WTC11 (cell line): ENCODE results near the gene SPATA46. TPM values are rescaled to one million over a fixed set of nuclear protein-coding genes. Genes with fewer than 3 reads are reported as not detected.

Source experiments
- ATAC-seq: fragments of 200-7000 bp; cut with Tn5 transposase; 2 replicates; pipeline ENCODE4 v1.10.0; 2021; ENCODE audit warnings: mild to moderate bottlenecking, moderate library complexity
- CTCF ChIA-PET: fragments of 300-600 bp; sonication (Branson Sonifier 250); formaldehyde crosslinking; loops from one replicate; lab custom pipeline; 2021; ENCODE audit warnings: antibody characterized with exemption; lab: Charles Lee
- POLR2A ChIA-PET: fragments of 350-600 bp; sonication (Branson Sonifier 250); formaldehyde crosslinking; loops from one replicate; lab custom pipeline; 2021; ENCODE audit warnings: antibody characterized with exemption; lab: Charles Lee
- DNase-seq: peaks from one replicate; pipeline ENCODE4 v3.0.0; 2021; ENCODE audit warnings: low spot score
- H3K27ac Mint-ChIP-seq: 2 replicates; pipeline ENCODE4 v1.8.0; 2021; ENCODE audit warnings: mixed read lengths
- H3K27me3 Mint-ChIP-seq: 2 replicates; pipeline ENCODE4 v1.8.0; 2021; ENCODE audit warnings: low read depth, mild to moderate bottlenecking, moderate library complexity, mixed read lengths
- H3K36me3 Mint-ChIP-seq: 2 replicates; pipeline ENCODE4 v1.8.0; 2021; ENCODE audit warnings: mixed read lengths
- H3K4me1 Mint-ChIP-seq: 2 replicates; pipeline ENCODE4 v1.8.0; 2022; ENCODE audit warnings: mixed read lengths
- H3K4me3 Mint-ChIP-seq: 2 replicates; pipeline ENCODE4 v1.8.0; 2021; ENCODE audit warnings: mild to moderate bottlenecking, moderate library complexity, mixed read lengths
- H3K9me3 Mint-ChIP-seq: 2 replicates; pipeline ENCODE4 v1.8.0; 2021; ENCODE audit warnings: mixed read lengths
- AR ChIP-seq: fragments of 250-450 bp; sonication (Bioruptor Pico); IDR thresholded peaks from 2 replicates; pipeline ENCODE4 v1.9.0; 2021; ENCODE audit warnings: mild to moderate bottlenecking
- ARID4B ChIP-seq: sonication (generic); formaldehyde crosslinking; IDR thresholded peaks from 2 replicates; pipeline ENCODE4 v1.8.0; 2023; ENCODE audit warnings: missing genetic modification reagents, mild to moderate bottlenecking, borderline replicate concordance
- CBFB ChIP-seq: sonication (generic); formaldehyde crosslinking; IDR thresholded peaks from 2 replicates; pipeline ENCODE4 v1.8.1; 2022; ENCODE audit warnings: mild to moderate bottlenecking, low read depth, missing genetic modification reagents
- CDX4 ChIP-seq: fragments of 250-450 bp; sonication (Bioruptor Pico); IDR thresholded peaks from 2 replicates; pipeline ENCODE4 v1.9.0; 2021; ENCODE audit warnings: moderate library complexity, mild to moderate bottlenecking, inconsistent platforms, borderline replicate concordance
- E2F1 ChIP-seq: sonication (generic); formaldehyde crosslinking; IDR thresholded peaks from 2 replicates; pipeline ENCODE4 v1.8.0; 2022; ENCODE audit warnings: mild to moderate bottlenecking, missing genetic modification reagents
- ETV6 ChIP-seq: sonication (generic); formaldehyde crosslinking; IDR thresholded peaks from 2 replicates; pipeline ENCODE4 v1.8.1; 2022; ENCODE audit warnings: mild to moderate bottlenecking, missing genetic modification reagents
- FOXP1 ChIP-seq: sonication (generic); formaldehyde crosslinking; IDR thresholded peaks from 2 replicates; pipeline ENCODE4 v1.8.0; 2022; ENCODE audit warnings: missing genetic modification reagents, mild to moderate bottlenecking, moderate library complexity, borderline replicate concordance
- FOXP4 ChIP-seq: sonication (generic); formaldehyde crosslinking; IDR thresholded peaks from 2 replicates; pipeline ENCODE4 v1.8.0; 2022; ENCODE audit warnings: mild to moderate bottlenecking, missing genetic modification reagents
- JAZF1 ChIP-seq: fragments of 250-450 bp; sonication (Bioruptor Pico); IDR thresholded peaks from 2 replicates; pipeline ENCODE4 v1.9.0; 2021; ENCODE audit warnings: moderate library complexity, mild to moderate bottlenecking, inconsistent platforms
- JUN ChIP-seq: sonication (generic); formaldehyde crosslinking; IDR thresholded peaks from 2 replicates; pipeline ENCODE4 v1.8.0; 2023; ENCODE audit warnings: mild to moderate bottlenecking, missing genetic modification reagents
- KAT7 ChIP-seq: sonication (generic); formaldehyde crosslinking; IDR thresholded peaks from 2 replicates; pipeline ENCODE4 v1.8.1; 2023; ENCODE audit warnings: missing genetic modification reagents, mild to moderate bottlenecking, borderline replicate concordance
- MLX ChIP-seq: sonication (generic); formaldehyde crosslinking; IDR thresholded peaks from 2 replicates; pipeline ENCODE4 v1.8.1; 2023; ENCODE audit warnings: mild to moderate bottlenecking, missing genetic modification reagents, moderate library complexity
- NFE2L1 ChIP-seq: sonication (generic); formaldehyde crosslinking; IDR thresholded peaks from 2 replicates; pipeline ENCODE4 v1.8.1; 2023; ENCODE audit warnings: missing genetic modification reagents
- PREB ChIP-seq: sonication (generic); formaldehyde crosslinking; IDR thresholded peaks from 2 replicates; pipeline ENCODE4 v1.8.1; 2022; ENCODE audit warnings: mild to moderate bottlenecking, missing genetic modification reagents, moderate library complexity, borderline replicate concordance
- SOX15 ChIP-seq: fragments of 250-450 bp; sonication (Bioruptor Pico); IDR thresholded peaks from 2 replicates; pipeline ENCODE4 v1.9.0; 2021; ENCODE audit warnings: mild to moderate bottlenecking
- SP1 ChIP-seq: sonication (generic); formaldehyde crosslinking; conservative IDR thresholded peaks from 2 replicates; pipeline ENCODE4 v1.8.1; 2022; ENCODE audit warnings: missing genetic modification reagents
- TCF7 ChIP-seq: sonication (generic); formaldehyde crosslinking; IDR thresholded peaks from 2 replicates; pipeline ENCODE4 v1.8.0; 2022; ENCODE audit warnings: mild to moderate bottlenecking, low read depth, missing genetic modification reagents, moderate library complexity
- ZBTB21 ChIP-seq: sonication (generic); formaldehyde crosslinking; IDR thresholded peaks from 2 replicates; pipeline ENCODE4 v1.8.1; 2023; ENCODE audit warnings: mild to moderate bottlenecking, missing genetic modification reagents, borderline replicate concordance
- ZNF281 ChIP-seq: sonication (generic); formaldehyde crosslinking; IDR thresholded peaks from 2 replicates; pipeline ENCODE4 v1.8.0; 2023; ENCODE audit warnings: mild to moderate bottlenecking, missing genetic modification reagents
- total RNA-seq: library from RNA; stranded (reverse); gene quantifications from 3 replicates; pipeline ENCODE4 v1.2.3, GENCODE V29; 2021

SPATA46 gene
- total RNA-seq, 1 experiment from 2014 or later: not detected

- no peaks in the 10 kb centered on the region for H3K27me3 Mint-ChIP-seq
- H3K4me3 Mint-ChIP-seq: no peak overlapping the region
- no peak for DNase-seq
- no peak overlapping the region for H3K27ac Mint-ChIP-seq
- TF ChIP-seq SP1 (no peak), MLX (no peak), KAT7 (CRISPR knock-in tag) (no peak), SOX15 (CRISPR knock-in tag) (no peak), E2F1 (CRISPR knock-in tag) (no peak), FOXP1 (CRISPR knock-in tag) (no peak), ZNF281 (CRISPR knock-in tag) (no peak), FOXP4 (CRISPR knock-in tag) (no peak), JAZF1 (CRISPR knock-in tag) (no peak)
- POLR2A ChIA-PET: no interaction called here
- no peak for ATAC-seq
- H3K9me3 Mint-ChIP-seq: no peaks in the 10 kb centered on the region
- CTCF ChIA-PET: no interaction called here
- no peaks in the 10 kb centered on the region for H3K4me1 Mint-ChIP-seq
- peaks cover 2% of the 10 kb centered on the region; the same call in 1 of the 2 replicates for H3K36me3 Mint-ChIP-seq
Measured at GRCh38 chr1:162364498-162364897, 12.2 kb downstream of the SPATA46 start.

- ATAC-seq: no peak
- Mint-ChIP-seq H3K4me3 (no peak overlapping the region), H3K27ac (0 out of 2 replicates have a peak overlapping the region, but pooled peaks have one; percentile 51), H3K36me3 (peaks cover 2% of the 10 kb centered on the region; the same call in 1 of the 2 replicates), H3K4me1 (no peaks in the 10 kb centered on the region), H3K9me3 (no peaks in the 10 kb centered on the region), H3K27me3 (no peaks in the 10 kb centered on the region)
- DNase-seq: no peak
- ChIA-PET CTCF (interaction anchor here (1.2 kb wide), 1 partner anchor 308 kb away, joined by 3 read pairs; no protein-coding TSS in a partner anchor), POLR2A (no interaction called here)
- TF ChIP-seq ZBTB21 (CRISPR knock-in tag): no peak
- TF ChIP-seq CBFB (CRISPR knock-in tag): no peak
- no peak for TF ChIP-seq ARID4B (CRISPR knock-in tag)
- TF ChIP-seq TCF7 (CRISPR knock-in tag): no peak
- no peak for TF ChIP-seq AR (CRISPR knock-in tag)
- no peak for TF ChIP-seq JUN (CRISPR knock-in tag)
- TF ChIP-seq CDX4: no peak
- no peak for TF ChIP-seq NFE2L1 (CRISPR knock-in tag)
- no peak for TF ChIP-seq PREB (CRISPR knock-in tag)
- TF ChIP-seq ETV6 (CRISPR knock-in tag): no peak
Measured at GRCh38 chr1:162363823-162364222, 12.8 kb downstream of the SPATA46 start.
